ENCODE measurements around the gene C6orf118. TPM values are rescaled to one million over a fixed set of nuclear protein-coding genes. Genes with fewer than 3 reads are reported as not detected.

C6orf118 gene
- total RNA-seq (2014; rRNA removed; shearing (Covaris generic)), result 1.5 TPM in 1 of 2 replicates, not detected in the other

GRCh38 chr6:165308926-165309731 is at the start of gene C6orf118:
Gene C6orf118, minus strand, starts transcription at chr6:165309605. Its CDS starts 19 bp downstream, at chr6:165309586.

Data from A375 (cell line).